ENCODE results near the gene SEC61A1. TPM values are rescaled to one million over a fixed set of nuclear protein-coding genes. Genes with fewer than 3 reads are reported as not detected.

The SEC61A1 gene
- total RNA-seq, 4 donors from 2014 or later: 72.2 to 109 (median 91.6) TPM

DNA sequence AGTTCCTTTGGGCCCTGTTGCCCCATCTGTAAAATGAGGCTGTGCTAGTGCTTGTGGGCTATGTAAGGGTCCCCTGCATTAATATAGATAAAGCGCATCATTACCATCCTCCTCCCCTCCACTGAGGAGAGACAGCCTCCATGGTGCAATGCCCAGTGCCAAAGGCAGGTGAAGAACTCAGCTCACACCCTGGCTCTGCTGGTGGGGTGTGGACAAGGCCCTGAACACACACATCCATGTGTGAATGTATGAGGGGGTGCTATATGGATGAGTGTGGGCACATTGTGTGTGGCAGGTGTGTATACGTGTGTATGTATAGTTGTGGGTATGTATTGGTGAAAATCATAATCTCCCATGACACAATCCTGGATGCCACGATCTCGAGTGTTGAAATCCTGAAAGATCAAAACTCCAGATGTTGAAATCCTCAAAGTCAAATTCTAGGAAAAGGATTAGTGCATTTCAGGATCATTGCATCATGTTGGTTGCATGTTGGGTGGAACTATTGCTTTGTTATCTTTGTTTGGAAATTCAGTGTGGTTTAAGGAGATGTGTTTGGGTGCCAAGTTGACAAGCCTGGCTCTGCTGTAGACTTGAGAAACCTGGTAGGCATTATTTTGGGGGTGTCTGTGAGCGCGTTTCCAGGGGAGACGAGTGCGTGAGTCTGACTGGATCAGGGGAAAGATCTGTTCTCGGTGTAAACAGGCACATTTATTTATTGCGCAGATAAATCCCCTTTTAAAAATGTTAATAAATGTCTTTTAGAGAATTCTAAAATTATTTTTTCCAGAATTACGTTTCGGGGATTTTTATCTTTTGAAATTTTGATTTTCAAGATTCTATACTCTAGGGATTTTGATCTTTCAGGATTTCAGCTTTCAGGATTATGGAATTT is 42.0 kb upstream of the SEC61A1 start:
- Histone ChIP-seq H3K36me3 (no peaks in the 10 kb centered on the region), H3K4me1 (no peaks in the 10 kb centered on the region), H3K4me3 (no peak overlapping the region), H3K27me3 (peaks cover 68% of the 10 kb centered on the region), H3K9me3 (no peaks in the 10 kb centered on the region), H3K27ac (no peak overlapping the region)
- WGBS, 2 donors (ENCODE audit: low coverage in 1 of 2): 90 to 98% methylated on average over 6 to 10 of the region's 12 CpGs
- peak; percentile 25 for TF ChIP-seq POLR2AphosphoS5 (IDR thresholded peaks at IDR 0.05)
- TF ChIP-seq POLR2A (IDR thresholded peaks at IDR 0.05): no peak
- peak; percentile 72 for ATAC-seq

DNA sequence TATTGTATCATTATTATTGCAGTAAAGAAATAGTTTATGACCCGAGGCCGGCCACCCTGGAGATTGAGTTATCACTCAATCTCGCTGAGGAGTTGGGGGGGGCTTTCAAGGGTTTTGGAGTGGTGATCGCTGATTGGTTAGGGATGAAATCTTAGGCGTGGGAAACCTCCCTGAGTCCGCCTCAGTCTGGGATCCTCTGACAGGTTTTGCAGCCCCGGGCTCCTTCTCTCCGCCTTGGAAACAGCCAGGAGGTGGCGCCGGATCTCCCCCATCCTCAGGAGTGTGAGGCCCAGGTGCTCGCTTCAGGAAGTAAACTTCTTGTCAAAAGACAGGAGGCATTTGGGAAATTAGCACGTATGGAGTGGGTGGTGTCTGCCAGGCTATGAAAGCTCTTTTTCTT is 41.1 kb upstream of the SEC61A1 start:
- H3K4me3 ChIP-seq: no peak overlapping the region
- H3K4me1 ChIP-seq: no peaks in the 10 kb centered on the region
- no peak for ATAC-seq
- H3K27me3 ChIP-seq: peaks cover 59% of the 10 kb centered on the region
- TF ChIP-seq CTCF (IDR thresholded peaks at IDR 0.05): peak in 1 of 4 experiments; percentile 18
- no peak for TF ChIP-seq POLR2AphosphoS5 (IDR thresholded peaks at IDR 0.05)
- no peaks in the 10 kb centered on the region for H3K36me3 ChIP-seq
- WGBS, 2 donors (ENCODE audit: low coverage in 1 of 2): 6 to 22% methylated on average over 3 to 4 of the region's 12 CpGs
- no peaks in the 10 kb centered on the region for H3K9me3 ChIP-seq
- H3K27ac ChIP-seq: no peak overlapping the region

DNA sequence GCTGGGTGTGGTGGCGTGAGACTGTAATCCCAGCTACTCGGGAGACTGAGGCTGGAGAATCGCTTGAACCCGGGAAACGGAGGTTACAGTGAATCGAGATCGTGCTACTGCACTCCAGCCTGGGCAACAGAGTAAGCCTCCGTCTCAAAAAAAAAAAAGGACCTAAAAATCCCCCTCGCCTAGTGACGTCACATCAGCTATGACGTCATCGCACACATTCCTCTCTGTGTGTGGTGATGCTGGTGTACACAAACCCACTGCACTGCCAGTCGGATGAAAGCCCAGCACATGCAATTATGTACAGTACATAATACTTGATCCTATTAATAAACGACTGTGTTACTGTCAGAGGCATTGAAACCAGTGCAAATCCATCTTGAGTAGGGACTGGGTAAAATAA is 40.2 kb upstream of the SEC61A1 start:
- H3K36me3 ChIP-seq: no peaks in the 10 kb centered on the region
- no peak overlapping the region for H3K27ac ChIP-seq
- no peaks in the 10 kb centered on the region for H3K4me1 ChIP-seq
- no peak for ATAC-seq
- TF ChIP-seq POLR2A (IDR thresholded peaks at IDR 0.05) (no peak), CTCF (IDR thresholded peaks at IDR 0.05) (no peak), POLR2AphosphoS5 (IDR thresholded peaks at IDR 0.05) (no peak), EP300 (IDR thresholded peaks at IDR 0.05) (no peak)
- H3K9me3 ChIP-seq: no peaks in the 10 kb centered on the region
- 88 to 91% methylated on average over 1 to 6 of the region's 14 CpGs for WGBS, 2 donors (ENCODE audit: low coverage in 1 of 2)
- H3K4me3 ChIP-seq: no peak overlapping the region
- H3K27me3 ChIP-seq: peaks cover 50% of the 10 kb centered on the region

- 96 to 100% methylated on average over 2 to 3 of the region's 3 CpGs for WGBS, 2 donors (ENCODE audit: low coverage in 1 of 2)
- Histone ChIP-seq H3K36me3 (no peaks in the 10 kb centered on the region), H3K4me1 (no peaks in the 10 kb centered on the region), H3K9me3 (no peaks in the 10 kb centered on the region), H3K27ac (no peak overlapping the region), H3K27me3 (peaks cover 30% of the 10 kb centered on the region), H3K4me3 (no peak overlapping the region)
- no peak for TF ChIP-seq EP300 (IDR thresholded peaks at IDR 0.05)
- TF ChIP-seq POLR2AphosphoS5 (IDR thresholded peaks at IDR 0.05): no peak
- TF ChIP-seq CTCF (IDR thresholded peaks at IDR 0.05): no peak
- TF ChIP-seq POLR2A (IDR thresholded peaks at IDR 0.05): no peak
- no peak for ATAC-seq
These were observed 37.7 kb upstream of the SEC61A1 start for GRCh38 chr3:128014548-128014947.

DNA sequence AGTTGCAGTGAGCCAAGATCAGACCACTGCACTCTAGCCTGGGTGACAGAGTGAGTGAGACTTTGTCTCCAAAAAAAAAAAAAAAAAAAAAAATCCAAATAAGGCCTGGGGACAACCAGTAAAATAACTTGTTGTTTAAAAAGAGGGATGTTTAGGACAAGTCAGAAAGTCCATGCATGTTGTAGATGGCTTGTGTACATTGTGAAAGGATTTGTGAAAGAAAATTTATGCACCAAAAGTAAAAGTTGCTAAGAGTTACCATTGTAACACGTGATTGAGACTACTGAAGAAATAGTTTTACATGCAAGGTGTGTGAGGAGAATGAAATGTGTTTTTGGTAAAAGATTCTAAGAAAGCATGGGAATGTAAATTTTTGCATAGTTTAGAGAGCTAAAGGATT is 35.7 kb upstream of the SEC61A1 start:
- TF ChIP-seq EP300 (IDR thresholded peaks at IDR 0.05) (no peak), CTCF (IDR thresholded peaks at IDR 0.05) (no peak), POLR2AphosphoS5 (IDR thresholded peaks at IDR 0.05) (no peak), POLR2A (IDR thresholded peaks at IDR 0.05) (no peak)
- Histone ChIP-seq H3K9me3 (no peaks in the 10 kb centered on the region), H3K27me3 (peaks cover 11% of the 10 kb centered on the region), H3K4me3 (no peak overlapping the region), H3K4me1 (no peaks in the 10 kb centered on the region), H3K27ac (no peak overlapping the region), H3K36me3 (no peaks in the 10 kb centered on the region)
- ATAC-seq: no peak
- WGBS, 2 donors (ENCODE audit: low coverage in 1 of 2): 89 to 95% methylated on average over 1 of the region's 1 CpG

All from gastroesophageal sphincter (tissue), 4 donors.